H1 (cell line): ENCODE data around the gene FADS2. TPM values are rescaled to one million over a fixed set of nuclear protein-coding genes. Genes with fewer than 3 reads are reported as not detected.

Experiments used
- CTCF ChIA-PET: fragments of 300-600 bp; sonication (Branson Sonifier 250); formaldehyde crosslinking; loops from one replicate; lab custom pipeline; 2021; ENCODE audit not compliant: partially characterized antibody; lab: Charles Lee
- POLR2A ChIA-PET: fragments of 300-600 bp; sonication (Branson Sonifier 250); formaldehyde crosslinking; loops from one replicate; lab custom pipeline; 2021; ENCODE audit warnings: inconsistent platforms; ENCODE audit not compliant: partially characterized antibody; lab: Charles Lee
- DNase-seq, 2 experiments: peaks; one replicate each; pipeline versions ENCODE4 v3.0.0 to v3.0.0-alpha.2; 2010 to 2022; ENCODE audit warnings: low spot score in 2 of 2, low read depth in 1 of 2, mixed read lengths in 1 of 2
- FAIRE-seq: peaks from 2 replicates; lab custom pipeline; 2011; peaks lifted over from hg19 to GRCh38; lab: Jason Lieb, UNC
- H2AFZ ChIP-seq: 2 replicates; pipeline ENCODE4 v1.8.1; 2012; ENCODE audit warnings: low read length, inconsistent platforms
- H2AK5ac ChIP-seq: 2 replicates; pipeline ENCODE4 v1.6.1; 2013; ENCODE audit warnings: low read depth, low read length
- H2BK120ac ChIP-seq: replicated peaks from 2 replicates; pipeline ENCODE3; 2013; ENCODE audit warnings: low read depth, low read length, inconsistent platforms
- H2BK12ac ChIP-seq: 2 replicates; pipeline ENCODE4 v1.6.1; 2013; ENCODE audit warnings: low read depth, low read length
- H2BK15ac ChIP-seq: 2 replicates; pipeline ENCODE4 v1.6.1; 2013; ENCODE audit warnings: low read length
- H2BK20ac ChIP-seq: 2 replicates; pipeline ENCODE4 v1.6.1; 2013; ENCODE audit warnings: low read length
- H2BK5ac ChIP-seq: 2 replicates; pipeline ENCODE4 v1.6.1; 2013; ENCODE audit warnings: low read depth, low read length
- H3K14ac ChIP-seq: 2 replicates; pipeline ENCODE4 v1.6.1; 2013; ENCODE audit warnings: inconsistent platforms; ENCODE audit not compliant: insufficient read length
- H3K18ac ChIP-seq: 2 replicates; pipeline ENCODE4 v1.6.1; 2013; ENCODE audit warnings: low read length; ENCODE audit errors: extremely low read depth
- H3K23ac ChIP-seq: 2 replicates; pipeline ENCODE4 v1.6.1; 2013; ENCODE audit warnings: inconsistent platforms; ENCODE audit not compliant: insufficient read length
- H3K23me2 ChIP-seq: 2 replicates; pipeline ENCODE4 v1.6.1; 2013; ENCODE audit warnings: low read depth, low read length
- H3K27ac ChIP-seq: 2 replicates; pipeline ENCODE4 v1.6.1; 2011; ENCODE audit warnings: low read depth, low read length, inconsistent platforms
- H3K27me3 ChIP-seq, 4 experiments: replicated peaks in 1 of 4; 1 replicate in 1 of 4; 2 replicates in 3 of 4; pipeline versions ENCODE4 v1.6.1 to v1.8.1; 2011 to 2013; ENCODE audit warnings: low read length in 3 of 4, mild to moderate bottlenecking in 3 of 4, inconsistent platforms in 2 of 4, mixed read lengths in 2 of 4, moderate library complexity in 1 of 4; ENCODE audit not compliant: control insufficient read depth in 3 of 4, insufficient read depth in 3 of 4; ENCODE audit errors: extremely low read depth in 1 of 4
- H3K36me3 ChIP-seq, 4 experiments: 2 replicates each; pipeline versions ENCODE4 v1.6.1 to v1.8.1; 2011 to 2013; ENCODE audit warnings: mild to moderate bottlenecking in 4 of 4, low read length in 3 of 4, moderate library complexity in 2 of 4, control low read depth in 1 of 4, inconsistent platforms in 1 of 4; ENCODE audit not compliant: insufficient read depth in 4 of 4, control insufficient read depth in 2 of 4
- H3K4ac ChIP-seq: replicated peaks from 2 replicates; pipeline ENCODE3; 2013; ENCODE audit warnings: low read length, low read depth, mixed read lengths, inconsistent platforms; ENCODE audit not compliant: insufficient read length
- H3K4me1 ChIP-seq, 4 experiments: replicated peaks in 1 of 4; 1 replicate in 1 of 4; 2 replicates in 3 of 4; pipeline versions ENCODE4 v1.6.1 to v1.8.1; 2011 to 2013; ENCODE audit warnings: low read length in 3 of 4, inconsistent platforms in 2 of 4, mixed read lengths in 1 of 4; ENCODE audit not compliant: insufficient read depth in 4 of 4, control insufficient read depth in 3 of 4
- H3K4me2 ChIP-seq, 2 experiments: 2 replicates each; pipeline versions ENCODE4 v1.6.1 to v1.8.1; 2011 to 2013; ENCODE audit warnings: low read depth in 2 of 2, low read length in 2 of 2, control low read depth in 1 of 2, inconsistent platforms in 1 of 2, mild to moderate bottlenecking in 1 of 2; ENCODE audit not compliant: insufficient read depth in 1 of 2
- H3K4me3 ChIP-seq, 4 experiments: fragments of 200-600, 300-600 bp in 1 of 4; sonication (generic), shearing (Covaris generic), sonication (Bioruptor Twin) in 1 of 4; 2 replicates each; pipeline versions ENCODE4 v1.5.1 to v1.8.1; 2011 to 2016; ENCODE audit warnings: low read length in 4 of 4, low read depth in 3 of 4, control low read depth in 2 of 4, inconsistent platforms in 2 of 4, mild to moderate bottlenecking in 2 of 4, mixed read lengths in 1 of 4, moderate library complexity in 1 of 4; ENCODE audit not compliant: insufficient read depth in 2 of 4; ENCODE audit errors: extremely low read depth in 1 of 4
- H3K56ac ChIP-seq: replicated peaks from 2 replicates; pipeline ENCODE3; 2013; ENCODE audit warnings: low read depth, mild to moderate bottlenecking, mixed read lengths, low read length, inconsistent platforms; ENCODE audit not compliant: insufficient read length
- H3K79me1 ChIP-seq: 2 replicates; pipeline ENCODE4 v1.6.1; 2013; ENCODE audit warnings: low read depth, low read length, control low read depth
- H3K79me2 ChIP-seq, 2 experiments: 2 replicates each; pipeline versions ENCODE4 v1.6.1 to v1.8.1; 2012 to 2013; ENCODE audit warnings: low read length in 2 of 2, mild to moderate bottlenecking in 2 of 2, inconsistent platforms in 1 of 2; ENCODE audit not compliant: insufficient read depth in 2 of 2, control insufficient read depth in 1 of 2
- H3K9ac ChIP-seq, 4 experiments: replicated peaks in 1 of 4; 1 replicate in 1 of 4; 2 replicates in 3 of 4; pipeline versions ENCODE4 v1.6.1 to v1.8.1; 2011 to 2013; ENCODE audit warnings: low read depth in 3 of 4, low read length in 3 of 4, control low read depth in 2 of 4, mild to moderate bottlenecking in 2 of 4, moderate library complexity in 2 of 4, inconsistent platforms in 1 of 4; ENCODE audit errors: extremely low read depth in 1 of 4
- H3K9me3 ChIP-seq, 2 experiments: 2 replicates each; pipeline versions ENCODE4 v1.6.1 to v1.8.1; 2012 to 2013; ENCODE audit warnings: mild to moderate bottlenecking in 2 of 2, moderate library complexity in 2 of 2, control low read depth in 1 of 2, inconsistent platforms in 1 of 2, low read depth in 1 of 2, low read length in 1 of 2, mixed read lengths in 1 of 2; ENCODE audit not compliant: insufficient read depth in 2 of 2
- H4K20me1 ChIP-seq, 2 experiments: replicated peaks in 1 of 2; 2 replicates each; pipeline versions ENCODE3 to v1.8.1; 2011 to 2013; ENCODE audit warnings: inconsistent platforms in 2 of 2, low read length in 2 of 2, mild to moderate bottlenecking in 1 of 2; ENCODE audit not compliant: insufficient read depth in 2 of 2, control insufficient read depth in 1 of 2
- H4K5ac ChIP-seq: 2 replicates; pipeline ENCODE4 v1.6.1; 2013; ENCODE audit warnings: low read length, low read depth, mixed read lengths, inconsistent platforms; ENCODE audit not compliant: insufficient read length
- H4K8ac ChIP-seq: 2 replicates; pipeline ENCODE4 v1.8.0; 2013; ENCODE audit warnings: mild to moderate bottlenecking, moderate library complexity, low read length, inconsistent platforms; ENCODE audit not compliant: insufficient read depth; ENCODE audit errors: extremely low read depth
- H4K91ac ChIP-seq: replicated peaks from 2 replicates; pipeline ENCODE3; 2013; ENCODE audit warnings: low read length, mixed read lengths, inconsistent platforms; ENCODE audit not compliant: insufficient read length
- BCL11A ChIP-seq, 2 experiments: IDR thresholded peaks; one replicate each; pipeline ENCODE4 v1.6.1; 2011; ENCODE audit warnings: low read depth in 2 of 2, low read length in 2 of 2, mild to moderate bottlenecking in 2 of 2
- BRCA1 ChIP-seq: IDR thresholded peaks from 2 replicates; pipeline ENCODE4 v1.6.1; 2012; ENCODE audit warnings: low read depth, low read length, improper control_type of control experiment
- EGR1 ChIP-seq: IDR thresholded peaks from 2 replicates; pipeline ENCODE4 v1.6.1; 2011; ENCODE audit warnings: low read depth, low read length, borderline replicate concordance
- JUND ChIP-seq: IDR thresholded peaks from 2 replicates; pipeline ENCODE4 v1.6.1; 2011; ENCODE audit warnings: mild to moderate bottlenecking, improper control_type of control experiment, low read length
- SIN3A ChIP-seq, 2 experiments: IDR thresholded peaks in 1 of 2; conservative IDR thresholded peaks in 1 of 2; 2 replicates each; pipeline ENCODE4 v1.6.1; 2011 to 2012; ENCODE audit warnings: low read length in 2 of 2, improper control_type of control experiment in 1 of 2, low read depth in 1 of 2, mild to moderate bottlenecking in 1 of 2
- SIRT6 ChIP-seq: IDR thresholded peaks from one replicate; pipeline ENCODE4 v1.7.1; 2012; ENCODE audit warnings: low read length, inconsistent platforms
- SP2 ChIP-seq: IDR thresholded peaks from 2 replicates; pipeline ENCODE4 v1.6.1; 2012; ENCODE audit warnings: mild to moderate bottlenecking, low read length, inconsistent platforms
- TAF7 ChIP-seq: optimal IDR thresholded peaks from 2 replicates; pipeline ENCODE3; 2011; ENCODE audit warnings: low read depth, mild to moderate bottlenecking, inconsistent platforms, low read length, moderate library complexity, borderline replicate concordance
- WGBS, 2 experiments: shearing (Covaris generic) in 1 of 2; methylation state at CpG; one replicate each; pipeline versions ENCODE4 v1.1.6 to v1.1.7; 2013 to 2015; ENCODE audit warnings: low lambda C conversion rate in 2 of 2, mixed read lengths in 2 of 2, inconsistent platforms in 1 of 2, low coverage in 1 of 2, missing lambda C conversion rate in 1 of 2; ENCODE audit not compliant: insufficient replicate concordance in 2 of 2, insufficient coverage in 1 of 2, insufficient read length in 1 of 2; ENCODE audit errors: extremely low coverage in 1 of 2, missing lambda C conversion rate in 1 of 2; 5-methylcytosine and 5-hydroxymethylcytosine counted together
- polyA plus RNA-seq, 7 experiments: library from polyadenylated mRNA; depleted of rRNA in 3 of 7; stranded (reverse) in 5 of 7; unstranded in 2 of 7; fragments of >200 nt in 5 of 7; fragments of 200-250 nt in 2 of 7; gene quantifications; 1 replicate in 5 of 7; 2 replicates in 1 of 7; 4 replicates in 1 of 7; pipeline versions ENCODE4 v1.2.1 to v1.2.3, GENCODE V29; 2011 to 2013; ENCODE audit warnings: missing spikeins in 2 of 7, mixed read lengths in 2 of 7
- total RNA-seq: library from RNA; stranded (reverse); fragmentation: NEBNext Ultra II Directional; extraction: Animal tissue kit (Norgen Biotek cat#: 25700); gene quantifications from 2 replicates; pipeline ENCODE4 v1.2.1, GENCODE V29; 2021

FADS2 gene
- total and polyA plus RNA-seq, 2 of the 8 experiments (the other 6 are each of a cell fraction or from before 2014, with no cell fraction given), result 499 to 701 TPM

DNA sequence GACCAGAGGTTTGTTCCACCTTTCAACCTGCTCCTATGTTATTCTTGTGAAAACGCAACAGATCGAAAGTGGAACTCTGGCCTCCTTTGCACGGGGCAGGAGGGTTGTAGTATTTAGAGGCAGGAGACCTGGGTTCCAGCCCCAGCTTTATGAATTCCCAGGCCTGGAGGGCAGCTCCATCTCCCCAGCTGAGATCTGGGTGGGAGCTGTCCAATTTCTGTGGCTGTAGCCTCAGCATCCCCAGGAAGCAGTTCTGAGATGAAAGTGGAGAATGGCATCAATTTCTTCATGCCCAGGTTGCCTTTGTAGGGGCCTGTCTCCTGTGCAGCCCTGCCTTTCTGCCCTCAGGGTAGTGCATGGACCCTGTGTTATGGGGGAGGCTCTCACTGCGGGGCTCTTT lies 4.1 kb downstream of the FADS2 start:
- POLR2A ChIA-PET, result interaction anchor here (1.0 to 9.9 kb wide), 4 partner anchors 14 to 39 kb away, joined by 3 to 210 read pairs (median 8); partner anchors contain the start of genes FADS1 and FEN1
- peaks cover 8% of the 10 kb centered on the region for H3K23me2 ChIP-seq
- no peak overlapping the region for H4K8ac ChIP-seq
- no peaks in the 10 kb centered on the region for H3K27me3 ChIP-seq
- no peak overlapping the region for H2BK15ac ChIP-seq
- peaks cover 11 to 48% (median 29%) of the 10 kb centered on the region in 4 experiments for H3K4me1 ChIP-seq
- no peak for FAIRE-seq
- H3K4me2 ChIP-seq, result no peak overlapping the region; a peak in 1 of 4 replicates
- no peak overlapping the region for H2BK20ac ChIP-seq
- no peak for DNase-seq
- H3K56ac ChIP-seq, result no peak overlapping the region
- H2BK120ac ChIP-seq, result no peak overlapping the region
- peaks cover 19 to 36% of the 10 kb centered on the region in 2 experiments for H4K20me1 ChIP-seq
- H3K18ac ChIP-seq, result no peak overlapping the region
- H3K23ac ChIP-seq, result no peak overlapping the region
- H3K9ac ChIP-seq, result no peak overlapping the region
- H4K5ac ChIP-seq, result no peak overlapping the region
- 81% methylated on average over 3 of the region's 4 CpGs; no CpG with 5 or more reads in 1 of the 2 experiments for WGBS, 2 experiments
- peaks cover 29 to 85% of the 10 kb centered on the region in 2 experiments for H3K79me2 ChIP-seq
- TF ChIP-seq EGR1 (no peak), SIRT6 (no peak), SIN3A (conservative IDR thresholded peaks at IDR 0.05 in 1 of 2, IDR thresholded peaks at IDR 0.05 in 1 of 2; ENCODE audit: low read depth in 1 of 2, low read length in 2 of 2) (no peak), JUND (no peak), TAF7 (no peak), SP2 (no peak), BCL11A (IDR thresholded peaks at IDR 0.05; ENCODE audit: low read depth in 2 of 2, low read length in 2 of 2) (no peak), BRCA1 (no peak)
- H2BK12ac ChIP-seq, result no peak overlapping the region
- no peak overlapping the region for H3K14ac ChIP-seq
- H2BK5ac ChIP-seq, result no peak overlapping the region
- H3K4ac ChIP-seq, result no peak overlapping the region
- CTCF ChIA-PET, result interaction anchor here (0.6 to 2.4 kb wide), 5 partner anchors 12 to 66 kb away, joined by 3 to 15 read pairs (median 4); no protein-coding TSS in a partner anchor
- H2AFZ ChIP-seq, result no peak overlapping the region
- H3K27ac ChIP-seq, result no peak overlapping the region
- H3K79me1 ChIP-seq, result peaks cover 21% of the 10 kb centered on the region
- H3K36me3 ChIP-seq, result peaks cover 0 to 8% (median 4%) of the 10 kb centered on the region in 4 experiments; a peak in 3 of 8 replicates
- no peak overlapping the region for H4K91ac ChIP-seq
- no peaks in the 10 kb centered on the region for H3K9me3 ChIP-seq
- H2AK5ac ChIP-seq, result no peak overlapping the region
- no peak overlapping the region for H3K4me3 ChIP-seq
